KMS-11 (cell line): Measurements from ENCODE around the gene NLGN1.

ENCODE experiments used
- H2AFZ ChIP-seq: fragments of 200-600 bp; sonication (generic); 2 replicates; pipeline ENCODE4 v1.6.1; 2016; ENCODE audit warnings: antibody characterized with exemption, mixed run types, low read depth
- H3K27ac ChIP-seq: fragments of 200-600 bp; sonication (generic); 2 replicates; pipeline ENCODE4 v1.6.1; 2016; ENCODE audit warnings: mild to moderate bottlenecking, mixed run types
- H3K27me3 ChIP-seq: fragments of 200-600 bp; sonication (generic); 2 replicates; pipeline ENCODE4 v1.6.1; 2017; ENCODE audit warnings: mild to moderate bottlenecking, low read depth, mixed run types, moderate library complexity; ENCODE audit not compliant: insufficient read depth
- H3K36me3 ChIP-seq: fragments of 200-600 bp; sonication (generic); 2 replicates; pipeline ENCODE4 v1.6.1; 2017; ENCODE audit warnings: mild to moderate bottlenecking, mixed run types; ENCODE audit not compliant: insufficient read depth
- H3K4me1 ChIP-seq: fragments of 200-600 bp; sonication (generic); 2 replicates; pipeline ENCODE4 v1.6.1; 2016; ENCODE audit warnings: mild to moderate bottlenecking, low read depth, mixed run types; ENCODE audit not compliant: poor library complexity, severe bottlenecking
- H3K4me2 ChIP-seq: fragments of 200-600 bp; sonication (generic); 2 replicates; pipeline ENCODE4 v1.7.0; 2016; ENCODE audit warnings: mild to moderate bottlenecking, mixed run types
- H3K4me3 ChIP-seq: fragments of 200-600 bp; sonication (generic); IDR thresholded peaks from 2 replicates; pipeline ENCODE4 v1.6.1; 2017; ENCODE audit warnings: low read depth, low read length, mixed read lengths; ENCODE audit not compliant: insufficient read depth
- H3K79me2 ChIP-seq: fragments of 200-600 bp; sonication (generic); 2 replicates; pipeline ENCODE4 v1.6.1; 2016; ENCODE audit warnings: low read depth, mixed run types; ENCODE audit not compliant: insufficient read depth
- H3K9ac ChIP-seq: fragments of 200-600 bp; sonication (generic); 2 replicates; pipeline ENCODE4 v1.6.1; 2016; ENCODE audit warnings: mild to moderate bottlenecking, mixed run types
- H4K20me1 ChIP-seq: fragments of 200-600 bp; sonication (generic); 2 replicates; pipeline ENCODE4 v1.6.1; 2016; ENCODE audit warnings: mild to moderate bottlenecking, mixed run types; ENCODE audit not compliant: insufficient read depth
- CTCF ChIP-seq: fragments of 200-600 bp; sonication (generic); conservative IDR thresholded peaks from 2 replicates; pipeline ENCODE4 v1.6.1; 2017; ENCODE audit warnings: low read depth, mild to moderate bottlenecking, antibody characterized with exemption, low read length, moderate library complexity, mixed read lengths

NLGN1 gene

GRCh38 chr3:174159604-174160003 lies 762.1 kb downstream of the NLGN1 start:
- no peak overlapping the region for H3K4me3 ChIP-seq
- no peaks in the 10 kb centered on the region for H3K4me1 ChIP-seq
- H3K27ac ChIP-seq: no peak overlapping the region
- H3K79me2 ChIP-seq: no peaks in the 10 kb centered on the region
- no peak overlapping the region for H3K9ac ChIP-seq
- H3K36me3 ChIP-seq: no peaks in the 10 kb centered on the region
- TF ChIP-seq CTCF: no peak
- no peaks in the 10 kb centered on the region for H4K20me1 ChIP-seq
- H3K27me3 ChIP-seq: no peaks in the 10 kb centered on the region
- no peak overlapping the region for H3K4me2 ChIP-seq
- no peak overlapping the region for H2AFZ ChIP-seq

- no peak overlapping the region for H3K9ac ChIP-seq
- H3K36me3 ChIP-seq: no peaks in the 10 kb centered on the region
- H3K79me2 ChIP-seq: no peaks in the 10 kb centered on the region
- H3K27me3 ChIP-seq: no peaks in the 10 kb centered on the region
- TF ChIP-seq CTCF: no peak
- no peak overlapping the region for H3K4me2 ChIP-seq
- H2AFZ ChIP-seq: no peak overlapping the region
- H4K20me1 ChIP-seq: no peaks in the 10 kb centered on the region
- no peak overlapping the region for H3K4me3 ChIP-seq
- no peak overlapping the region for H3K27ac ChIP-seq
- no peaks in the 10 kb centered on the region for H3K4me1 ChIP-seq
Observed at GRCh38 chr3:174162550-174162949, 765.0 kb downstream of the NLGN1 start.

- no peak for TF ChIP-seq CTCF
- no peak overlapping the region for H2AFZ ChIP-seq
- no peaks in the 10 kb centered on the region for H4K20me1 ChIP-seq
- no peaks in the 10 kb centered on the region for H3K4me1 ChIP-seq
- H3K4me3 ChIP-seq: no peak overlapping the region
- H3K9ac ChIP-seq: no peak overlapping the region
- no peak overlapping the region for H3K27ac ChIP-seq
- no peaks in the 10 kb centered on the region for H3K79me2 ChIP-seq
- H3K4me2 ChIP-seq: no peak overlapping the region
- H3K36me3 ChIP-seq: no peaks in the 10 kb centered on the region
- H3K27me3 ChIP-seq: no peaks in the 10 kb centered on the region
Observed at GRCh38 chr3:174168026-174168425, 770.5 kb downstream of the NLGN1 start.

GRCh38 chr3:174168538-174169254 lies 771.2 kb downstream of the NLGN1 start:
- Histone ChIP-seq H4K20me1 (no peaks in the 10 kb centered on the region), H3K79me2 (no peaks in the 10 kb centered on the region), H3K9ac (no peak overlapping the region), H3K4me2 (no peak overlapping the region), H3K36me3 (no peaks in the 10 kb centered on the region), H3K27me3 (no peaks in the 10 kb centered on the region), H2AFZ (no peak overlapping the region), H3K27ac (no peak overlapping the region), H3K4me3 (no peak overlapping the region), H3K4me1 (no peaks in the 10 kb centered on the region)
- no peak for TF ChIP-seq CTCF
